H1 (cell line): ENCODE measurements around the gene PRR35. TPM values are rescaled to one million over a fixed set of nuclear protein-coding genes. Genes with fewer than 3 reads are reported as not detected.

Source experiments
- JUN ChIP-seq: IDR thresholded peaks from 2 replicates; pipeline ENCODE4 v1.6.1; 2011; ENCODE audit warnings: low read depth, mild to moderate bottlenecking, improper control_type of control experiment, low read length
- RFX5 ChIP-seq: IDR thresholded peaks from 2 replicates; pipeline ENCODE4 v1.6.1; 2011; ENCODE audit warnings: low read depth, low read length, improper control_type of control experiment, borderline replicate concordance
- TEAD4 ChIP-seq: IDR thresholded peaks from 2 replicates; pipeline ENCODE4 v1.6.1; 2012; ENCODE audit warnings: low read depth, low read length, inconsistent platforms, mixed read lengths
- polyA plus RNA-seq, 7 experiments: library from polyadenylated mRNA; depleted of rRNA in 3 of 7; stranded (reverse) in 5 of 7; unstranded in 2 of 7; fragments of >200 nt in 5 of 7; fragments of 200-250 nt in 2 of 7; gene quantifications; 1 replicate in 5 of 7; 2 replicates in 1 of 7; 4 replicates in 1 of 7; pipeline versions ENCODE4 v1.2.1 to v1.2.3, GENCODE V29; 2011 to 2013; ENCODE audit warnings: missing spikeins in 2 of 7, mixed read lengths in 2 of 7
- total RNA-seq: library from RNA; stranded (reverse); fragmentation: NEBNext Ultra II Directional; extraction: Animal tissue kit (Norgen Biotek cat#: 25700); gene quantifications from 2 replicates; pipeline ENCODE4 v1.2.1, GENCODE V29; 2021
- TF ChIP-seq, protein P1 (sequence below): fragments of 300-600 bp; sonication (generic); IDR thresholded peaks from 2 replicates; pipeline ENCODE4 v1.7.1; 2012; ENCODE audit warnings: low read length, moderate library complexity, mild to moderate bottlenecking, inconsistent platforms; ENCODE audit not compliant: insufficient replicate concordance

The PRR35 gene
- total and polyA plus RNA-seq, 2 of the 8 experiments (the other 6 are each of a cell fraction or from before 2014, with no cell fraction given) = 0.38 to 0.50 TPM

DNA sequence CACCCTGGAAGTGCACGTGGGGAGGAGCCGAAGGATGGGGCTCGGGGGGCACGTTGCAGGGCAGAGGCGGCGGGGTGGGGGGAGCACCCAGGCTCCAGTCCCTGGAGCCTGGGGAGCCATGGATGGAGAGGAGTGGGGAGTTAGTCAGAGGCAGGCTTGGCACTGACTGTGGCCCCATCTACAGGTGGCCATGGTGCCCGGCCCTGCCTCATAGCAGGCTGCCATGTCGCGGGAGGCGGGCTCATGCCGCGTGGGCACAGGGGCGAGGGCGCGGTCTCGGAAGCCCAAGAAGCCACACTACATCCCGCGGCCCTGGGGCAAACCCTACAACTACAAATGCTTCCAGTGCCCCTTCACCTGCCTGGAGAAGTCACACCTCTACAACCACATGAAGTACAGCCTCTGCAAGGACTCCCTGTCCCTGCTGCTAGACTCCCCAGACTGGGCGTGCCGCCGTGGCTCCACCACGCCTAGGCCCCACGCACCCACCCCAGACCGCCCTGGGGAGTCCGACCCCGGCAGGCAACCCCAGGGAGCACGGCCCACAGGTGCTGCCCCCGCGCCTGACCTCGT lies 3.0 kb downstream of the PRR35 start (continued):
- TF ChIP-seq, protein P1, sequence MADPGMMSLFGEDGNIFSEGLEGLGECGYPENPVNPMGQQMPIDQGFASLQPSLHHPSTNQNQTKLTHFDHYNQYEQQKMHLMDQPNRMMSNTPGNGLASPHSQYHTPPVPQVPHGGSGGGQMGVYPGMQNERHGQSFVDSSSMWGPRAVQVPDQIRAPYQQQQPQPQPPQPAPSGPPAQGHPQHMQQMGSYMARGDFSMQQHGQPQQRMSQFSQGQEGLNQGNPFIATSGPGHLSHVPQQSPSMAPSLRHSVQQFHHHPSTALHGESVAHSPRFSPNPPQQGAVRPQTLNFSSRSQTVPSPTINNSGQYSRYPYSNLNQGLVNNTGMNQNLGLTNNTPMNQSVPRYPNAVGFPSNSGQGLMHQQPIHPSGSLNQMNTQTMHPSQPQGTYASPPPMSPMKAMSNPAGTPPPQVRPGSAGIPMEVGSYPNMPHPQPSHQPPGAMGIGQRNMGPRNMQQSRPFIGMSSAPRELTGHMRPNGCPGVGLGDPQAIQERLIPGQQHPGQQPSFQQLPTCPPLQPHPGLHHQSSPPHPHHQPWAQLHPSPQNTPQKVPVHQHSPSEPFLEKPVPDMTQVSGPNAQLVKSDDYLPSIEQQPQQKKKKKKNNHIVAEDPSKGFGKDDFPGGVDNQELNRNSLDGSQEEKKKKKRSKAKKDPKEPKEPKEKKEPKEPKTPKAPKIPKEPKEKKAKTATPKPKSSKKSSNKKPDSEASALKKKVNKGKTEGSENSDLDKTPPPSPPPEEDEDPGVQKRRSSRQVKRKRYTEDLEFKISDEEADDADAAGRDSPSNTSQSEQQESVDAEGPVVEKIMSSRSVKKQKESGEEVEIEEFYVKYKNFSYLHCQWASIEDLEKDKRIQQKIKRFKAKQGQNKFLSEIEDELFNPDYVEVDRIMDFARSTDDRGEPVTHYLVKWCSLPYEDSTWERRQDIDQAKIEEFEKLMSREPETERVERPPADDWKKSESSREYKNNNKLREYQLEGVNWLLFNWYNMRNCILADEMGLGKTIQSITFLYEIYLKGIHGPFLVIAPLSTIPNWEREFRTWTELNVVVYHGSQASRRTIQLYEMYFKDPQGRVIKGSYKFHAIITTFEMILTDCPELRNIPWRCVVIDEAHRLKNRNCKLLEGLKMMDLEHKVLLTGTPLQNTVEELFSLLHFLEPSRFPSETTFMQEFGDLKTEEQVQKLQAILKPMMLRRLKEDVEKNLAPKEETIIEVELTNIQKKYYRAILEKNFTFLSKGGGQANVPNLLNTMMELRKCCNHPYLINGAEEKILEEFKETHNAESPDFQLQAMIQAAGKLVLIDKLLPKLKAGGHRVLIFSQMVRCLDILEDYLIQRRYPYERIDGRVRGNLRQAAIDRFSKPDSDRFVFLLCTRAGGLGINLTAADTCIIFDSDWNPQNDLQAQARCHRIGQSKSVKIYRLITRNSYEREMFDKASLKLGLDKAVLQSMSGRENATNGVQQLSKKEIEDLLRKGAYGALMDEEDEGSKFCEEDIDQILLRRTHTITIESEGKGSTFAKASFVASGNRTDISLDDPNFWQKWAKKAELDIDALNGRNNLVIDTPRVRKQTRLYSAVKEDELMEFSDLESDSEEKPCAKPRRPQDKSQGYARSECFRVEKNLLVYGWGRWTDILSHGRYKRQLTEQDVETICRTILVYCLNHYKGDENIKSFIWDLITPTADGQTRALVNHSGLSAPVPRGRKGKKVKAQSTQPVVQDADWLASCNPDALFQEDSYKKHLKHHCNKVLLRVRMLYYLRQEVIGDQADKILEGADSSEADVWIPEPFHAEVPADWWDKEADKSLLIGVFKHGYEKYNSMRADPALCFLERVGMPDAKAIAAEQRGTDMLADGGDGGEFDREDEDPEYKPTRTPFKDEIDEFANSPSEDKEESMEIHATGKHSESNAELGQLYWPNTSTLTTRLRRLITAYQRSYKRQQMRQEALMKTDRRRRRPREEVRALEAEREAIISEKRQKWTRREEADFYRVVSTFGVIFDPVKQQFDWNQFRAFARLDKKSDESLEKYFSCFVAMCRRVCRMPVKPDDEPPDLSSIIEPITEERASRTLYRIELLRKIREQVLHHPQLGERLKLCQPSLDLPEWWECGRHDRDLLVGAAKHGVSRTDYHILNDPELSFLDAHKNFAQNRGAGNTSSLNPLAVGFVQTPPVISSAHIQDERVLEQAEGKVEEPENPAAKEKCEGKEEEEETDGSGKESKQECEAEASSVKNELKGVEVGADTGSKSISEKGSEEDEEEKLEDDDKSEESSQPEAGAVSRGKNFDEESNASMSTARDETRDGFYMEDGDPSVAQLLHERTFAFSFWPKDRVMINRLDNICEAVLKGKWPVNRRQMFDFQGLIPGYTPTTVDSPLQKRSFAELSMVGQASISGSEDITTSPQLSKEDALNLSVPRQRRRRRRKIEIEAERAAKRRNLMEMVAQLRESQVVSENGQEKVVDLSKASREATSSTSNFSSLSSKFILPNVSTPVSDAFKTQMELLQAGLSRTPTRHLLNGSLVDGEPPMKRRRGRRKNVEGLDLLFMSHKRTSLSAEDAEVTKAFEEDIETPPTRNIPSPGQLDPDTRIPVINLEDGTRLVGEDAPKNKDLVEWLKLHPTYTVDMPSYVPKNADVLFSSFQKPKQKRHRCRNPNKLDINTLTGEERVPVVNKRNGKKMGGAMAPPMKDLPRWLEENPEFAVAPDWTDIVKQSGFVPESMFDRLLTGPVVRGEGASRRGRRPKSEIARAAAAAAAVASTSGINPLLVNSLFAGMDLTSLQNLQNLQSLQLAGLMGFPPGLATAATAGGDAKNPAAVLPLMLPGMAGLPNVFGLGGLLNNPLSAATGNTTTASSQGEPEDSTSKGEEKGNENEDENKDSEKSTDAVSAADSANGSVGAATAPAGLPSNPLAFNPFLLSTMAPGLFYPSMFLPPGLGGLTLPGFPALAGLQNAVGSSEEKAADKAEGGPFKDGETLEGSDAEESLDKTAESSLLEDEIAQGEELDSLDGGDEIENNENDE = no peak
- no peak for TF ChIP-seq JUN
- no peak for TF ChIP-seq TEAD4
- TF ChIP-seq RFX5 = no peak
